NOMO-1 treated with DMSO at 0.1 percent for 48 hours (cell line): ENCODE data around the gene AURKAIP1.
"Not testable (repeated sequence)": the region's sequence is repeated elsewhere in the genome, so short reads cannot be mapped to it uniquely, and the experiment has no call there.

ENCODE experiments used
- DNase-seq: peaks from one replicate; lab custom pipeline; 2025; ENCODE audit not compliant: unreplicated experiment; lab: John Stamatoyannopoulos, UW

Gene AURKAIP1

DNA sequence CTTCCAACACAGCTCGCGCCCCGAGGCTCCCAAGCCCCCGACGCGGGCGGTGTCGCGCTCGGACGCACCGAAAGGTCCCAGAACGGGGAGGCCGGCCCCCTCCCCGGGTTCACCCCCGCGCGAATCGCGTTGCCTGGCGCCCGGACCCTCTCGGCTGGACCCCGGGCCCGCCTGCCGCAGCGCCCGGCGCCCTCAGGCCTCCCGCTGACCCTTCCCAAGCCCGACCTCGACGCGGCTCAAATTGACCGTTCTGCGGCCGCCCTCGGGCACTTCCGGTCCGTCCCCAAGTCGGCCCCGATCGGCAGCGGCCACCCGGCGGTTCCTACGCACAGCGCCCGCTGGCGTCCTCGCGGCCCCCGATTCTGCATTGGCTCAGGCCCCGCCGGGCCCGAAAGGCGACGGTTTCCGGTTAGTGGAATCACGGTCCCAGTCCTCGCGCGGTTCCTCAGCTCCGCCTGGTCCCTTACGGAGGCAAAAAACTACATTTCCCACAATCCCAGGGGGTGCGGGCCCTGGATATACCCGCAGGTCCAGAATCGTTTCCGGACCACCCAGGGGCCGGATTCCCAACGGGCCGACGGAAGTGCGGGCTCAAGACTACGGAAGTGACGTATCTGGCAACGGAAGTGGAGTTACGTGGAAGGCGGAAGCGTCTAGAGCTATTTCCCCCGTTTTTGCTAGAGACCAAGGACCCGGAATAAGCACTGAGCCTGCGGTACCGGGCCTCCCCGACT is at the start of gene AURKAIP1:
Gene AURKAIP1, minus strand, starts transcription at position 279 of the 734 bp plus-strand sequence. CDS start 451 bp downstream, outside the sequence.
- peak; percentile 100 for DNase-seq

DNA sequence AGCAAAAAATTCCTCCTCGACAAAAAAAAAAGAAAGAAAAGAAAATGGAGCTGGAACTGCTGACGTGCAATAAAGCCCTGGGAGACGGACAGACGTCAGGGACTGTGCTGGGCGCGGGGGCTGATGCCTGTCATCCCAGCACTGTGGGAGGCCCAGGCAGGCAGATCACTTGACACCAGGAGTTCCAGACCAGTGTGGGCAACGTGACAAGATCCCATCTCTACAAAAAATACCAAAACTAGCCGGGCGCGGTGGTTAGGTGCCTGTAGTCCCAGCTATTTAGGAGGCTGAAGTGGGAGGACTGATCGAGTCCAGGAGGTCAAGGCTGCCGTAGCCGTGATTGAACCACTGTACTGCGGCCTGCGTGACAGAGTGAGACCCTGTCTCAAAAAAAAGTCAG is 49.7 kb upstream of the AURKAIP1 start:
- DNase-seq = no peak

DNA sequence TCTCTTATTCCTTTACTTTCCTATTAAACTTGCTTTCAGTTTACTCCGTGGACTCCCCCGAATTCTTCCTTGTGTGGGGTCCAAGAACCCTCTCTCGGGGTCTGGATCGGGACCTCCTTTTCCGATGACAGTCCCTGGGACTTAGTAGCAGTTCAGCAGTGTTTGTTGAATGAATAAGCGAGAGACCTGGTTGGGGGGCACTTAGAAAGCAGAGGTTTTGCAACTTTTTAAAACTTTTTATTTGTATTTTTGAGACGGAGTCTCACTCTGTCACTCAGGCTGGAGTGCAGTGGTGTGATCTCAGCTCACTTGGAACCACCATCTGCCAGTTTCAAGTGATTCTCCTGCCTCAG is 48.2 kb upstream of the AURKAIP1 start:
- DNase-seq = no peak

DNA sequence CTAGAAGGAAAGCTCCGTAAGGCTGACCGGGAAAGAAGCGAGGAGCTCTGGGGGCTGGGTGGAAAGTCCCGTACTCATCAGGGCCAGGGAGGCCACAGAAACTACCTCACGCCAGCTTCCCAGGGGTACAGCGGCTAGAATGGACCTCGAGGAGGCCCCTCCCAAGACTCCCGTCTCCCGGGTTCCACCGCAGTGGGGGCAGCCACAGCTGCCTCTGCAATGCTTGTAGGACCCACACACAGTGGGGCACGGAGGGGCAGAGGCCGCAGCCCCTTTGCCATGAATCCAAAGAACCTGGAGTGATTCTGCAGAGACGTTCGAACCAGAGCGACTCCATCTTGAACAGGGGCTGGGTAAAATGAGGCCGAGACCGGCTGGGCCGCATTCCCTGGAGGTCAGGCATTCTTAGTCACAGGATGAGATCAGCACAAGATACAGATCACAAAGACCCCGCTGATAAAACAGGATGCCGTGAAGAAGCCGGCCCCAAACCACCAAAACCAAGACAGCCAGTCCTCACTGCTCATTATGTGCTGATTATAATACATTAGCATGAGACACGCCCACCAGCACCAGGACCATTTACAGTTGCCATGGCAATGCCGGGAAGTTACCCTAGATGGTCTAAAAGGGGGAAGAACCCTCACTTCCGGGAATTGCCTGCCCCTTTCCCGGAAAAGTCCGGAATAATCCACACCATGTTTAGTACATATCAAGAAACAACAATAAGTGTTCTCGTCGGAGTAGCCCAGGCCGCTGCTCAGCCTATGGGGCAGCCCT is 47.6 kb upstream of the AURKAIP1 start:
- no peak for DNase-seq

DNA sequence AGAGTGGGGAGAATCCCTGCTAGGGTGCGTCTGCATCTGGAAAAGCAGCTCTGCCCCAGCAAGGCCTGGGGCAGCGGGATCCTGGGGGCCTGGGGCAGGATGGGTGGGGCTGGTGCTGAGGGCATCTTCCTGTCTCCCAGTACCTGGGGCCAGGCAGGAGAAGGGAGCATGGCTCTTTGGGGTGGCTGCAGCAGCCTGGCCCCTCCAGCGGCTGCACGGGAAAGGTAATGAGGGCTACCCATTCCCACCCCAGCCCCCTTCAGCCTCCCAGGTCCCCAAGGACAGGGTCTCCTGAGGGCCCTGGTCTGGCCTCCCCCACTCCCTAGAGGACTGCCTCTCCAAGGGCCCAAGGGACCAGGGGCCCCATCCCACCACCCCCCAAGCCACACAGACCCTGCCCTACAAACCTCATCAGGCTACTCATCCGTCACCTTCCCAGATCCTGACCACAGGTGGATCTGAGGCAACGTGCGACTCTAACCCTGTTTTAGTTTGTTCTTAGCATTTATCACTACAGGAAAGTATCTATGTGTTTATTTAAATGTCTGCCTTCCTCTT is 47.0 kb upstream of the AURKAIP1 start:
- no peak for DNase-seq

DNA sequence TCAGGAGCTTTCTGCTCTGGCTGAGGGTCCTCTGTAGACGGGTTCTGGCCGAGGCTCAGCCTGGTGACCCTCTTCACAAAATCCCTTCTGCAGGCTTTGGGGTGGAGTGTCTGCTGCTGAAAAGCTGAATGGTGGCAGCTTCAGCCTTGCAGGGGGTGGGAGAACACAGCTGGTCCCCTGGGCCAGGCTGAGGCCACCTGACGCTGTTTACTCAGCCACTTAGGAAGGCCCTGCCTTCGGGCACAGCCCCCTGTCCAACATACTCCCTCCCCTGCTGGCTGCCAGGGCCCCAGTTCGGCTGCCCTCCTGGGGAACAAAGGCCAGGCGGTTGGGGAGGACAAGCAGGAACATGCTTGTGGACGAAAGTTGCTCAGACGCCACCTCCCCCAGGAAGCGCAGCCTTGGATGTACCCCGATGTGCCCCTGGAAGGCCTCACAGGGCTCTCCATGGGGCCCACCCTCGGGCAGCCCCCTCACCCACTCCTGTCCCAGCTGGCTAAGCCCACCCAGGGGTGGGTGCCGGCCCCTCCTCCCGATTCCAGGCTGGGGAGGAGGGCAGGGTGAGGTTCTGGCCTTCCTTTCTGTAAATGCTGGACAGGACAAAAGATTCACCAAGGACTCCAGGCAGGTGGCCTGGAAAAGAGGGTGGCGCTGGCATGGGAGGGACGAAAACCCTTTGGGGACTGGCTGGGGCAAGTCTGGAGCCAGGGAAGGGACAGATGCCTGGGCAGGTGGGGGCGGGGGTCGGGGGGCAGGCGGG is 46.3 kb upstream of the AURKAIP1 start, which contains the start of gene ANKRD65:
Gene ANKRD65, minus strand, starts transcription at position 130 of the 760 bp plus-strand sequence. CDS start 271 bp downstream, outside the sequence.
- DNase-seq = no peak

DNA sequence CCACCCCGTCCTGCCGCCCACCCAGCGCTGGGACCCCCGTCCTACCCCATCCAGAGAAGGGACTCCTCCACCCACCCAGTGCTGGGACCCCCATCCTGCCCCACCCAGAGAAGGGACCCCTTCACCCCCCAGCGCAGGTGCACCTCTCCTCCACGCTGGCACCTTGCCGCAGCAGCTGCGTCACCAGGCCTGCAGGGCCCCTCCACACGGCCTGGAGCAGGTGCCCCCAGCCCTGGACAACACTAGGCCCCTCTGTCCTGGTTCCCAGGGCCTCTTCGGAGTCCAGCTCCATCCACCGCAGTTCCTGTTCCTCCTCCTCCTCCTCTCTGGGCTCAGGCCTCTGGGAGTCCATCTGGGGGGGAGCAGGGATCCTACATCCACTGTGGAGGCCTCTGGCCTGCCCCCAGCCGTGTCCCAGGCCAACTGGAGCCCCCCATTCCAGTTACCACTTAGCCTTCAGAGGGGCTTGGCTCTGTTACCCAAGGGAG is 45.7 kb upstream of the AURKAIP1 start:
- DNase-seq = no peak

DNA sequence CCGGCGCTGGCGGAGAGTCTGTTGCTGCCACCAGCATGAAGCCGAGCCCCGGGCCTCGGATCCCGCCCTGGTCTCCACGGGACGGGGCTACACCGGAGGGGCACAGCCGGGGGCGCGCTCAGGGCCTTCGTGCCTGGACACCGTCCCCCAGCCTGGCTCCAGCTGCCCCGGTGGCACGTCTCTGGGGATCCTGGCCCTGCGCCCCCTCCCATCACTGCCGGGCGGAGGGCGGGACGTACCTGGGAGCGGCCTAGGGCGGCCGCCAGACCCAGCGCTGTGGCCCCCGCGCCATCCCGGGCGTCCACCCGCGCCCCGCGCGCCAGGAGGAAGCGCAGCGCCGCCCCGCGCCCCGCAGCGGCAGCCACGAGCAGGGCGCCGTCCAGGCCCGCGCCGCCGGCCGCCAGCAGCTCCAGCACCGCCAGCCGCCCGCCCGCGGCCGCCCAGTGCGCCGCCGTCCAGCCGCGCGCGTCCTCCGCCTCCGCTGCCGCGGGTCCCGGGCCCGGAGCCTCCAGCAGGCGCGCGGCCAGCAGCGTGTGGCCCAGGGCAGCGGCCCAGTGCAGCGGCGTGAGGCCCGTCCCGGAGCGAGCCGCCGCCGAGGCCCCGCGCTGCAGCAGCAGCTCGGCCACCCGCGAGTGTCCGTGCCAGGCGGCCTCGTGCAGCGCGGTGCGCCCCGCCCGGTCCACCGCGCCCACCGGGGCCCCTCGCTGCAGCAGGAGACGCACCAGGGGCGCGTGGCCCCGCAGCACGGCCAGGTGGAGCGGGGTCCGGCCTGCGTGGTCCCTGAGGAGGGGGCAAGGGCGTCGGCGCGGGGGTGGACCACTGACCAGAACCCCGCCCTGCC is 45.0 kb upstream of the AURKAIP1 start:
- DNase-seq = no peak

DNA sequence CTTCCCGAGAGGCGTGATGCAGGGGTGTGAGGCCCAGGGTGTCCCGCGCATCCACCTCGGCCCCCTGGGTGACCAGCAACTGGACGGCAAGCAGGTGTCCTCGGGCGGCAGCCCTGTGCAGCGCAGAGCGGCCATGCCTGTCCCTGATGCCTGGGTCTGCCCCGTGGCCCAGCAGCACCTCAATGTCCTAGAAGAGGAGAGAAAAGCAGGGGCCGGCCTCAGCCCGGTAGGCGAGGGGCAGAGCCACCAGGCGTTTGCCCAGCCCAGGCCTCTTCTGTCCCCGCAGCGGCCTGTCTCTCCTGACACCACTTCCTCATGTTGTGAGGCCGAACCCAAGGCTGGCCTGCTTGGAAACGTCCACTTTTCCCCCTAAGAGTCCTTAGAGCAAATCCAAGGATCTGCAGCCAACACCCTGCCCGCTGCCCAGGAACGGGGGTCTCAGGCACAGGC is 44.4 kb upstream of the AURKAIP1 start:
- DNase-seq = no peak

DNA sequence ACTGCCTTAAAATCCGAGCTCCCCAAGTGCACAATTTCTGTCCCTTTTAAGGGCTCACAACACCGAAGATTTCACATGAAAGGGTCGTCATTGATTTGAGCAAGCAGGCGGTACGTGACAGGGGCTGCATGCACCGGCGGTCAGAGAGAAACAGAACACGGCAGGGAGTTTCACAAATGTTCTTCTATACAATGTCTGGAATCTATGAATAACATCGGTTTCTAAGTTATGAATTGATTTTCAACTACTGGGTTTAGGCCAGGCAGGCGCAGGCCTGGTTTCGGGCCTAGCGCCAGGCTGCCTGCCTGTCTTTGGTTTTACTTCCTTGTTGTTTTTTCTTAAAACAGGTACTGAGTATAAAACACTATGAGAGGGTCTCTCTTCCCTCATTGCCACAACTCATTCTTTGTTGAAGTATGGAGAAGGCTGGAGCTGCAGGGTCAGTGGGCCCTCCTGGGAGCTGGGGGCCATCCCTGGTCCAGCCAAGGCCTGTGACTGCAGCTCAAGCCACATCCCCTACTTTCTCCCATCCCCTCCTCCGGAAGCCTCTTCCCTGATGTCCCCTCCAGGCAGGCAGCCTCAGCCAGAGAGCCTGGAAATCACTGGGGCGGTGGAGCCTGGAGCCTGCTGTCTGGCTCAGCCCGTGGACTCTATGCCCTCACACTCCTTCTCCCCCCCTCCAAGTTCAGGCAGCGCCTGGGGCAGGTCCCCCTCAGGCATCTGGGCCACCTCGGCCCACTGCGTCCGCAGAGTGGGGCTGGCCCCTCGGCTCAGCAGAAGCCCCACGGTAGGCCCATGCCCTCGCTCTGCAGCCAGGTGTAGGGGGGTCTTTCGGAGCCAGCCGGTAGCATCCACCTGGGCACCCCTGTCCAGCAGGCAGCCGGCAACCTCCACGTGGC is 43.7 kb upstream of the AURKAIP1 start:
- DNase-seq = no peak

DNA sequence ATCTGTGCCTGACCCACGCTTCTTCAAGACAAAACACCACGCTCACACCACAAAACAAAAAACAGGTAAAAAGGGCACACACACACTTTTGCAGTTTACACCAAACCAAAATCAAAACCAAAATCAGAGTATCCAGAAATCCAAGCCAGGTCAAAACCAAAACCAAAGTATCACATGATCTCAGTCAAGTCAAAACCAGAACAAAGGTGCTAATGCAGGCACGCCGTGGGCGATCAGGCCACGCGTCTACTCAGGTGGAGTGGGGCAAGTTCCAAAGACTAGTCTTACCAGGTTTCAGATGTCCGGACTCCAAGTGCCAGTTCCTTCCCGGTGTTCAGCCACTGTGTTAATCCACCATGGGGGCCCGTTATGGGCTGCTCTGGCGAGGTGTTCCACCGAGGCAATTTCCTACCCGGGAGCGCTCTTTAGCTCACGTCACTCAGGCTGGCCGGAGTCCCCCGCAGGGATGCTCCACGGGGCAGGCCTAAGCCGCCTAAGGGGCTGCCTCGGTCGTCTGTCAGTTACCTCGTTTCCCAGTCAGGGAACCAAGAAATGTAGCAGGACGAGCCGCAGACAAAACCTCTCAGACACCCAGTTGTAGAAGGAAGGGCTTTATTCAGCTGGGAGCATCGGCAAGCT is 42.9 kb upstream of the AURKAIP1 start:
- not testable (repeated sequence) for DNase-seq

DNA sequence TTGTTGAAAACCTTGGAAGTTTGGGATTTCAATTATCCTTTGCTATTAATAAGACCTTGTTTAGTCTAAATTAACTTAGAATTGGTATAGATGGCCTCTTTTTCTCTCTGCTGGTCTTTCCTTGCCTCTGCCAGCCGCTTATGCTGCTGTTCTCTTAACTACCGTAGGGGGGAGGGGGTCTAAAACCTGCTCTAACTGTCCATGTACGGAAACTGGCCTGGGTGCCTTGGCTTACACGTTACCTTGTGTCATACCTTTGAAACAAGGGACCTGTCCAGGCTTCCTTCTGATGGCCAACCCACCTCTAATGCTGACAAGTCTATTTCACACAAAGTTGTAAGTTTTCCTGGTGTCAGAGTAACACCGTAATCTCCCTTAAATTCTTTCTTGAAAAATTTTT is 42.4 kb upstream of the AURKAIP1 start:
- not testable (repeated sequence) for DNase-seq

DNA sequence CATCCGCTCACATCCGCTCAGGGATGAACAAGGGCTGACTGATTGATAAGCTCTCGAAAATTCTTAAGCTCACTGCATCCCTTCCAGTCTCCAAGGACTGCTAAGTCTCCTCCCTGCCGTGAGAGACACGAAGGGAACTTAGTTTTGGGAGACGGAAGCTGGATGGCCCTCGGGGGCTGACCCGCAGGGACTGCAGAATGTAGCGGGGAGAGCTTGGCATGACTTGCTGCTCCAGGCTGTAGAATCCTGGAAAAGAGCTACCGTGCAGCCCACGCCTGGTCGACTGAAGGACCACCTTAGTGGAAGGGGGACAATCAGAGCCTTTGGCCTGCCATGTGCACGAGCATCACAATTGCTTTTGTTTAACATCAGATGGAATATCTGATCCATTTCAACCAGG is 40.7 kb upstream of the AURKAIP1 start:
- DNase-seq = no peak

DNA sequence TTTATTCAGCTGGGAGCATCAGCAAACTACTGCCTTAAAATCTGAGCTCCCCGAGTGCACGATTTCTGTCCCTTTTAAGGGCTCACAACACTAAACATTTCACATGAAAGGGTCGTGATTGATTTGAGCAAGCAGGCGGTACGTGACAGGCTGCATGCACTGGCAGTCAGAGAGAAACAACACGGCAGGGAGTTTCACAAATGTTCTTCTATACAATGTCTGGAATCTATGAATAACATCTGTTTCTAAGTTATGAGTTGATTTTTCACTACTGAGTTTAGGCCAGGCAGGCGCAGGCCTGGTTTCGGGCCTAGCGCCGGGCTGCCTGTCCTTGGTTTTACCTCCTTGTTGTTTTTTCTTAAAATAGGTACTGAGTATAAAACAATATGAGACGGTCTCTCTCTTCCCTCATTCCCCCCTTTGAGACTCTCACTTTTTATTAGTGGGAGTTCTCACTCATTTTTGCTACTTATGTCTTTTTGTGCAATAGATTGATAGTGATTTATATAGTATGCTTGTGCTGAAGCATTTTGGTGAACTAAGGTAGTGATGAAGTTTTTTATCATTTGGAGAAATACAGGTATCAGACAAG is 37.4 kb upstream of the AURKAIP1 start:
- not testable (repeated sequence) for DNase-seq

DNA sequence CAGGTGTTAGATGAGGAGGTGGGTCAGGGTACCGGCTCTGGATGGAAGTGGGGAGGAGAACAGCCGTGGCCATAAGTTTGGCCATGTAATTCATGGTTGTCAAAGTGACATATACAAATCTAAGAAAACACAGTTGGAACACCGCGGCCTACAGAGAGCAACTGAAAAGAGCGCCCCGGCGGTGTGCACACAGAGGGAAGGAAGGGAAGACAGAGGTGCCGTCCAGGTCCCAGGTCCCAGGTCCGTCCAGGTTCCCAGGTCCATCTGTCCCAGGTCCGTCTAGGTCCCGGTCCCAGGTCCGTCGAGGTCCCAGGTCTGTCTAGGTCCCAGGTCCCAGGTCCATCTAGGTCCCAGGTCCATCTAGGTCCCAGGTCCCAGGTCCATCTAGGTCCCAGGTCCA is 36.6 kb upstream of the AURKAIP1 start:
- DNase-seq = no peak

DNA sequence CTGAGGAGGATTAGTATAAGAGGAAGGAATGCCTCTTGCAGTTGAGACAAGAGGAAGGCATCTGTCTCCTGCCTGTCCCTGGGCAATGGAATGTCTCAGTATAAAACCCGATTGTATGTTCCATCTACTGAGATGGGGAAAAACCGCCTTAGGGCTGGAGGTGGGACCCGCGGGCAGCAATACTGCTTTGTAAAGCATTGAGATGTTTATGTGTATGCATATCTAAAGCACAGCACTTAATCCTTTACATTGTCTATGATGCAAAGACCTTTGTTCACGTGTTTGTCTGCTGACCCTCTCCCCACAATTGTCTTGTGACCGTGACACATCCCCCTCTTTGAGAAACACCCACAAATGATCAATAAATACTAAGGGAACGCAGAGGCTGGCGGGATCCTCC is 35.2 kb upstream of the AURKAIP1 start:
- DNase-seq = not testable (repeated sequence)

DNA sequence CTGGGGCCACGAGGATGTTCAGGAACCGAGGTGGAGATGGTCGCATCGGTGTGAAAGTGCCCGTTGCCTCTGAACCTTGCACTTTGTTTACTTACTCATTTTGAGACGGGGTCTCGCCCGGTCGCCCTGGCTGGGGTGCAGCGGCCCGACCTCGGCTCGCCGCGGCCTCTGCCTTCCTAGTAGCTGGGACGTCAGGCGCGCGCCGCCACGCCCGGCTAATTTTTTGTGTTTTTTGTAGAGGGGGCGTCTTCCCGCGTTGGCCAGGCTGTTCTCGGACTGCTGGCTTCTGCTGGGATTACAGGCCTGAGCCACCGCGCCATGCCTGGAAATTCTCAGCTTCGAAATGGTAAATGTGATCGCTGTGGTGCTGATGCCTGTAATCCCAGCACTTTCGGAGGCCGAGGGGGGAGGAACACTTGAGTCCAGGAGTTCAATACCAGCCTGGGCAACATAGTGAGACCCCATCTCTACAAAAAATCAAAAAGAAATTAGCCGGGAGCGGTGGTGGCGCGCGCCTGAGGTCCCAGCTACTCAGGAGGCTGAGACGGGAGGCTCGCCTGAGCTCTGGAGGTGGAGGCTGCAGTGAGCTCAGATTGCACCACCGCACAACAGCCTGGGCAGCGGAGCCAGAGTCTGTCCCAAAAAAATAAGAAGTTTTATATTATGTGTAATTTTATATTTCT is 32.8 kb upstream of the AURKAIP1 start:
- DNase-seq = peak; percentile 31
